Stimulated activated naive CD4-positive, alpha-beta T cell (primary cell): ENCODE data around the gene GMEB2.

Source experiments
- DNase-seq, 6 experiments: peaks; one replicate each; lab custom pipeline; 2025; lab: John Stamatoyannopoulos, UW

GMEB2 gene

GRCh38 chr20:63545814-63546213 is 81.1 kb downstream of the GMEB2 start:
- DNase-seq = no peak

GRCh38 chr20:63544958-63545516 is 81.9 kb downstream of the GMEB2 start:
- DNase-seq = no peak

- DNase-seq = no peak
These were observed 82.5 kb downstream of the GMEB2 start for GRCh38 chr20:63544241-63544957.

GRCh38 chr20:63543733-63544132 is 83.2 kb downstream of the GMEB2 start:
- no peak for DNase-seq

GRCh38 chr20:63543131-63543530 is 83.8 kb downstream of the GMEB2 start:
- DNase-seq = no peak

- DNase-seq = no peak
These were observed 84.2 kb downstream of the GMEB2 start for GRCh38 chr20:63542696-63543095.

GRCh38 chr20:63542031-63542559 is 84.8 kb downstream of the GMEB2 start:
- no peak for DNase-seq

GRCh38 chr20:63541371-63541770 is 85.5 kb downstream of the GMEB2 start:
- DNase-seq = no peak

- DNase-seq = no peak
These were observed 86.3 kb downstream of the GMEB2 start for GRCh38 chr20:63540417-63541186.

GRCh38 chr20:63539441-63540370 is 87.2 kb downstream of the GMEB2 start:
- no peak for DNase-seq

- no peak for DNase-seq
These were observed 87.8 kb downstream of the GMEB2 start for GRCh38 chr20:63539092-63539430.

- peak in 4 of 6 experiments; percentile 56 to 68 (median 62) for DNase-seq
These were observed 88.5 kb downstream of the GMEB2 start for GRCh38 chr20:63538204-63539091.
